Measurements from ENCODE around the gene PDE12. TPM values are rescaled to one million over a fixed set of nuclear protein-coding genes. Genes with fewer than 3 reads are reported as not detected.

Gene PDE12
- total RNA-seq, 1 donor from 2014 or later, result 17.5 TPM

DNA sequence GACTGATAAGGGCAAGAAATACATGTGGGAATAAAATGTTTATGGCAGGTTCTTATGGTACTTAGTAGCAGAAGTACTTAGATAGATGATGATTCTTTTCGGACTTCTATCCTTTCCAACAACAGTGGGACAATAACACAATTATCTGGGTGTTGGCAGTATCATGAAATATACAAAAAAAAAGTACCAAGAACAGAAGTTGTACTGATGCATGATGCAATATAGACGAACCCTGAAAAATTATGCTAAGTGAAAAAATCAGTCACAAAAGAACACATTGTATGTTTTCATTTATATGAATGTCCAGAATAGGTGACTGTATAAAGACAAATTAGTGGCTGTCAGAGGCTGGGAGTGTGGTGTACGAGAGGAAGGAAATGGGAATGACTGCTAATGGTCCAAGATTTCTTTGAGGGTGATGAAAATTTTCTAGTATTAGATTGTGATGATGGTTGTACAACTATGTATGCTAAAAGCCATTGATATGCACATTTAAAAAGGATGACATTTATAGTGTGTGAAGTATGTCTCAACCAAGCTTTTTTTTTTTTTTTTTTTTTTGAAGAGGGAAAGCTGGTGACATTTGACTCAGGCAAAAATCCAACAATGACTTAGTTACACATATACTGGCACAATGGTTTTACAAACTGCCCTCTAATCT is 20.0 kb downstream of the PDE12 start:
- ATAC-seq (no peak), DNase-seq (no peak)
- no peaks in the 10 kb centered on the region for H3K9me3 ChIP-seq
- H3K4me1 ChIP-seq, result peaks cover 3% of the 10 kb centered on the region
- no peak overlapping the region for H3K4me3 ChIP-seq
- H3K27me3 ChIP-seq (ENCODE audit: low read depth), result no peaks in the 10 kb centered on the region
- intact Hi-C loops (cut with DNase I), result no loop called here
- peaks cover 91% of the 10 kb centered on the region for H3K36me3 ChIP-seq
- no peak overlapping the region for H3K27ac ChIP-seq
- TF ChIP-seq, protein P1, sequence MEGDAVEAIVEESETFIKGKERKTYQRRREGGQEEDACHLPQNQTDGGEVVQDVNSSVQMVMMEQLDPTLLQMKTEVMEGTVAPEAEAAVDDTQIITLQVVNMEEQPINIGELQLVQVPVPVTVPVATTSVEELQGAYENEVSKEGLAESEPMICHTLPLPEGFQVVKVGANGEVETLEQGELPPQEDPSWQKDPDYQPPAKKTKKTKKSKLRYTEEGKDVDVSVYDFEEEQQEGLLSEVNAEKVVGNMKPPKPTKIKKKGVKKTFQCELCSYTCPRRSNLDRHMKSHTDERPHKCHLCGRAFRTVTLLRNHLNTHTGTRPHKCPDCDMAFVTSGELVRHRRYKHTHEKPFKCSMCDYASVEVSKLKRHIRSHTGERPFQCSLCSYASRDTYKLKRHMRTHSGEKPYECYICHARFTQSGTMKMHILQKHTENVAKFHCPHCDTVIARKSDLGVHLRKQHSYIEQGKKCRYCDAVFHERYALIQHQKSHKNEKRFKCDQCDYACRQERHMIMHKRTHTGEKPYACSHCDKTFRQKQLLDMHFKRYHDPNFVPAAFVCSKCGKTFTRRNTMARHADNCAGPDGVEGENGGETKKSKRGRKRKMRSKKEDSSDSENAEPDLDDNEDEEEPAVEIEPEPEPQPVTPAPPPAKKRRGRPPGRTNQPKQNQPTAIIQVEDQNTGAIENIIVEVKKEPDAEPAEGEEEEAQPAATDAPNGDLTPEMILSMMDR (IDR thresholded peaks at IDR 0.05), result no peak

DNA sequence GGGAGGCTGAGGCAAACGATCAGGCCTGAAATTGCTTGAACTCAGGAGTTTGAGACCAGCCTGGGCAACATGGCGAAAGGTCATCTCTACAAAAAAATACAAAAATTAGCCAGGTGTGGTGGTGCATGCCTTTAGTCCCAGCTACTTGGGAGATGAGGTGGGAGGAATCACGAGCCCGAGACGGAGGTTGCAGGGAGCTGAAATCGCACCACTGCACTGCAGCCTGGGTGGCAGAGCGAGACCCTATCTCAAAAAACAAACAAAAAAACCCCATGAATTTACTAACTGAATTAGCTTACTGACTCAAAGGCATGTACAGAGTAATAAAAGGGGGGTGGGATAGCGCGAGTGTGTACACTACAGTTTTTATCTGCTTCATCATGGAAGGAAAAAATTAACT is 21.7 kb downstream of the PDE12 start:
- intact Hi-C loops (cut with DNase I), result no loop called here
- DNase-seq, result no peak
- Histone ChIP-seq H3K27me3 (ENCODE audit: low read depth) (no peaks in the 10 kb centered on the region), H3K4me1 (peaks cover 17% of the 10 kb centered on the region), H3K27ac (no peak overlapping the region), H3K9me3 (no peaks in the 10 kb centered on the region), H3K36me3 (peaks cover 90% of the 10 kb centered on the region), H3K4me3 (no peak overlapping the region)
- ATAC-seq, result no peak
- TF ChIP-seq, protein P1 (IDR thresholded peaks at IDR 0.05), result no peak

DNA sequence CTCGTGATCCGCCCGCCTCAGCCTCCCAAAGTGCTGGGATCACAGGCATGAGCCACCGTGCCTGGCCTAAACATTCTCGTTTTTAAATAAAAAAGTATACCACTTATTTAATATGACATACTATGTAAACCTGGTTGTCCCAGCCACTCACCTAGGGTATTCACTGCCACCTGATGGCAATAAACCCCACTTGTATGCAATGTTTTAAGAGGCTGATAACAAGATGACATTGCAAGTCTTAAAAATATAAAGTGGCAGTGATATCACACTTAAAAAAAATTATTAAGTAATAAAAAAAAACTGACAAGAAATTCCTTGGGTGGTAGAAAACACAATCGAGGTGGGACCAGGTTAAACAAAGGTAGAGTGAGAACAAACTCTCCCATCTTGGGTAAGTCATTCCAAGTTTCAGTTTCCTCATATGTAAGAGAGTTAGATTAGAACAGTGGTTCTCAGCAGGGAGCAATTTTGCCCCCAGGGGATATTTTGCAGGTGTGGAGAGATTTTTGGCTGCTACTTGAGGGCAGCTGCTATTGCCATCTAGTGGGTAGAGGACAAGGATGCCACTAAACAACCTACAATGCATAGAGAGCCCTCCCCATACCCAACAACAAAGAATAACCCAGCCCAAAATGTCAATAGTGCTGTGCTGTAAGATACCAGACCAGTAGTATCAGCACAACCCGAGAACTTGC is 26.5 kb downstream of the PDE12 start:
- ATAC-seq (peak; percentile 26 to 46), DNase-seq (no peak)
- Histone ChIP-seq H3K4me1 (peaks cover 45% of the 10 kb centered on the region), H3K4me3 (no peak overlapping the region), H3K36me3 (peaks cover 64% of the 10 kb centered on the region), H3K27ac (no peak overlapping the region), H3K27me3 (ENCODE audit: low read depth) (no peaks in the 10 kb centered on the region), H3K9me3 (no peaks in the 10 kb centered on the region)
- TF ChIP-seq, protein P1 (IDR thresholded peaks at IDR 0.05), result no peak
- intact Hi-C loops (cut with DNase I), result no loop called here

DNA sequence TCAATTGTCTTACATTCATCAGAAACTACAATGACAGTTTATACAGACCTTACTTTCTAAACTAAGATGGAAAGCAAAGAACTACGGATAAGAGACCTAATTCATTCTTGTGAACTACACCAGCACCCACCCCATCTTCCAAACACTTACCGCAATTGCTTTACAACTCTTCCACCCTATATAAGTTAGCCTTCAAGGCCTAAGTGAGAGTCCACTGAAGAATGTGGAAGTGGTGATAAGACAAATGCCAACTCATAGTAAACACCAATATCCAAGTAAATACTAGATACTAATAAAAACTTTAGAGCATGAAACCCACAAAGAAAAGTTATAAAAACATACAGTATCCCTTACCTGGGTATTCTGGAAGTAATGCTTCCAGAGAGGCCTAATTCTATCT is 27.5 kb downstream of the PDE12 start:
- TF ChIP-seq, protein P1 (IDR thresholded peaks at IDR 0.05), result no peak
- H3K4me1 ChIP-seq, result peaks cover 50% of the 10 kb centered on the region

DNA sequence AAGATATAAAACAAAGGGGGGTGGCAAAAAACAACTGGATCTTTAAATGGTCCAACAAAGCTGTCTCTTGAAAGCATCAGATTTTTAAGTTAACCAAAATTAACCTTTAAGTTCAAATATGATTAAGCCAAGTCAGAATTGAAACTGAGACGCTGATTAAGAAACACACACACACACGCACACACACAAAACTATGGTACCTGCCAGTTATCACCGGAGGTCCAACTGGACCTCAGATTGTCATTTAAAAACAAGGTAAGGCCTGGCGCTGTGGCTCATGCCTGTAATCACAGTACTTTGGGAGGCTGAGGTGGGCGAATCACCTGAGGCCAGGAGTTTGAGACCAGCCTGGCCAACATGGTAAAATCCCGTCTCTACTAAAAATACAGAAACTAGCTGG is 30.7 kb downstream of the PDE12 start:
- TF ChIP-seq, protein P1 (IDR thresholded peaks at IDR 0.05), result no peak
- Histone ChIP-seq H3K27ac (no peak overlapping the region), H3K27me3 (ENCODE audit: low read depth) (no peaks in the 10 kb centered on the region), H3K9me3 (no peaks in the 10 kb centered on the region), H3K36me3 (peaks cover 32% of the 10 kb centered on the region), H3K4me3 (no peak overlapping the region), H3K4me1 (peaks cover 43% of the 10 kb centered on the region)
- intact Hi-C loops (cut with DNase I), result no loop called here
- DNase-seq, result no peak
- ATAC-seq, result no peak

More for the DNA sequence above, 27.5 kb downstream of the PDE12 start:
- H3K36me3 ChIP-seq, result peaks cover 58% of the 10 kb centered on the region
- H3K27ac ChIP-seq, result no peak overlapping the region
- H3K27me3 ChIP-seq (ENCODE audit: low read depth), result no peaks in the 10 kb centered on the region
- no peak overlapping the region for H3K4me3 ChIP-seq
- no peaks in the 10 kb centered on the region for H3K9me3 ChIP-seq
- ATAC-seq (no peak), DNase-seq (no peak)
- intact Hi-C loops (cut with DNase I), result no loop called here
